Measurements from ENCODE around the gene GPR84. TPM values are rescaled to one million over a fixed set of nuclear protein-coding genes. Genes with fewer than 3 reads are reported as not detected.

GPR84 gene
- polyA plus RNA-seq, 1 donor, result 0.16 TPM

DNA sequence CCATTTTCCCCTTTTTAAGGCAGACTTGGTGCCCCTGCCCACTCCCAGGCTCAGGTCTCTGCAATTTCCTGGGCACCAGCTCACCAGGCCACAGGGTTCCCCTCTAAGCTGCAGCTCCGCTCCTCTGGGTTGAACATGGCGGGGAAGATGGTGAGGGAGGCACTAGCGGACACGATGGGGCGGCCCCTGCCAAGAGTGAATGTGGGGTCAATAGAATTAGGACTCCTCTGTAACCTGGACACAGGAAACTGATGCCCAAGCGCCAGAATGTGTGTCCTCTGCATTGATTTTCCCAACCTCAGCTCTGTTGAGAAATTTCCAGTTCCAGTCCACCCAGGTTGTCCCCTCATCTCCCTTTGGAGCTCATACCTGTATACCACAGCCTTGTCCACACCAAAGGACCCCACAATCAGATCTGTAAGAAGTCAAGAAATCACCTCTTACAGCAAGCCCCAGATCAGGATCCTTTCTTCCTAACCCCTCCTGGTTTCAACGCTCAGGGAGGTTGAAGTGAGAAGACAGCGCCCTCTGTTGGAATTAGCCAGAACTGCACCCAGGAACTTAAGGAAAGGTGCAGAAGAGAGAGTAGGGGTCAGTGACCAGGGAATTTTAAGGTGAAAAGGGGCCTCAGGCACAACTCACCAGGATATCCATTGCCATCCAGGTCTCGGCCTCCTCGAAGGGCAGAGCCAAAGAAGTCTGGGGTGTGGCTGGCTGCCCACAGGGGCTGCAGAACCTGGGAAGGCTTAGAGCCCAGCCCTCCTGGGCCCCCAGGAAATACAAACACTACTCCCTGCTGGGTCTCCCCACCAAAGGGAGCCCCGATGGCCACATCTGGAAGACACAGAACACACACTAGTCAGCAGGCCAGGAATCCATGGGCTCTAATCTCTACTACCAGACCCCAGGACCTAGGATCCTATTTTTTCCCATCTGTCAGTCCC lies 40.0 kb upstream of the GPR84 start:
- no peak for DNase-seq
- H3K27me3 ChIP-seq (ENCODE audit: control insufficient read depth, insufficient read depth, low read length), result peaks cover 12% of the 10 kb centered on the region
- H3K4me3 ChIP-seq (ENCODE audit: low read length), result no peak overlapping the region
- H3K9me3 ChIP-seq (ENCODE audit: control insufficient read depth, low read depth, low read length), result no peaks in the 10 kb centered on the region
- no peaks in the 10 kb centered on the region for H3K4me1 ChIP-seq (ENCODE audit: control insufficient read depth, insufficient read depth, low read length)
- H3K36me3 ChIP-seq (ENCODE audit: control insufficient read depth, insufficient read depth, low read length), result peaks cover 41% of the 10 kb centered on the region
- WGBS (ENCODE audit: insufficient coverage, low lambda C conversion rate), result no CpG with 5 or more reads among the region's 11 CpGs
- no peak overlapping the region for H3K27ac ChIP-seq (ENCODE audit: low read length)

DNA sequence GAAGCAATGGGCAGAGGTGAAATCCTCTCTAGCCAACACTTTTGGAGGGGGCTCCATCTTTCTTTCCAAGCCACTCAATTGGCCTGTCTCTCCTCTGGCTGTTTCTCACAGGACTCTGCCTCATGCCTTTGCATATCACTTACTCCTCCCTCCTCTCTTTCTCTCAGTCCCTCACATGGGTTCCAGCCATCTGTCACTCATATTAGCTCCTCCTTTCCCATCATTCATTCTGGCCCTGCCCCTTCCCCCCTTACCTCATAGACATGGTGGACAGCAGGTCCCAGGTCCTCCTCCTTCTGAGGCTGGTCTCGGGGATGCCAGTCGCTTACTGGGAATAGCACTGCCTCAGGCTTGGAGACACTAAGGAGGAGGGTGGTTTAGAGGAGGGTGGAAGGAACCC lies 36.8 kb upstream of the GPR84 start:
- H3K36me3 ChIP-seq (ENCODE audit: control insufficient read depth, insufficient read depth, low read length), result peaks cover 50% of the 10 kb centered on the region

GRCh38 chr12:54398995-54399793 lies 34.9 kb upstream of the GPR84 start:
- H3K4me1 ChIP-seq (ENCODE audit: control insufficient read depth, insufficient read depth, low read length), result no peaks in the 10 kb centered on the region
- no peak overlapping the region for H3K27ac ChIP-seq (ENCODE audit: low read length)
- peak; percentile 57 to 71 for DNase-seq
- peaks cover 6% of the 10 kb centered on the region for H3K27me3 ChIP-seq (ENCODE audit: control insufficient read depth, insufficient read depth, low read length)
- no CpG with 5 or more reads among the region's 8 CpGs for WGBS (ENCODE audit: insufficient coverage, low lambda C conversion rate)
- H3K9me3 ChIP-seq (ENCODE audit: control insufficient read depth, low read depth, low read length), result no peaks in the 10 kb centered on the region
- H3K36me3 ChIP-seq (ENCODE audit: control insufficient read depth, insufficient read depth, low read length), result peaks cover 54% of the 10 kb centered on the region
- no peak overlapping the region for H3K4me3 ChIP-seq (ENCODE audit: low read length)

More for the DNA sequence above, 36.8 kb upstream of the GPR84 start:
- H3K27ac ChIP-seq (ENCODE audit: low read length), result no peak overlapping the region
- no peaks in the 10 kb centered on the region for H3K9me3 ChIP-seq (ENCODE audit: control insufficient read depth, low read depth, low read length)
- no peak for DNase-seq
- no peak overlapping the region for H3K4me3 ChIP-seq (ENCODE audit: low read length)
- H3K27me3 ChIP-seq (ENCODE audit: control insufficient read depth, insufficient read depth, low read length), result peaks cover 8% of the 10 kb centered on the region
- H3K4me1 ChIP-seq (ENCODE audit: control insufficient read depth, insufficient read depth, low read length), result no peaks in the 10 kb centered on the region
- WGBS (ENCODE audit: insufficient coverage, low lambda C conversion rate), result no CpG with 5 or more reads among the region's 2 CpGs

DNA sequence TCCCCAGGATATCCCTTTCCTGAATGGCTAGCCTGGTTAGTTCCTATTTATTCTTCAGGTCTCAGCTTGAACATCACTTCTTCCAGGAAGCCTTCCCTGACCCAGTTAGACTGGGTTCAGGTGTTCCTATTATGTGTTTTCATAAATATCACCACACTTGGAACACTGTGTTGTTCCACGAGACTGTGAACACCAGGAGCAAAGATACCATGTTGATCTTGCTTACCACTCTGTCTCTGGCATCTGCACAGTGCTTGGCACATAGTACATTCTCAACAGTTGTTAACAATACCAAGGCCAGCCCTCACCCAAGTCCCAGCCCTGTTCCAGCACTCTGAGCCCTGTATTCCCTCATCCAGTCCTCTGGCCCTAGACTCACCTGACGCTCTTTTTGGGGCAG lies 33.9 kb upstream of the GPR84 start:
- H3K27me3 ChIP-seq (ENCODE audit: control insufficient read depth, insufficient read depth, low read length), result peaks cover 6% of the 10 kb centered on the region
- H3K4me3 ChIP-seq (ENCODE audit: low read length), result no peak overlapping the region
- peaks cover 48% of the 10 kb centered on the region for H3K36me3 ChIP-seq (ENCODE audit: control insufficient read depth, insufficient read depth, low read length)
- H3K4me1 ChIP-seq (ENCODE audit: control insufficient read depth, insufficient read depth, low read length), result no peaks in the 10 kb centered on the region
- H3K9me3 ChIP-seq (ENCODE audit: control insufficient read depth, low read depth, low read length), result no peaks in the 10 kb centered on the region
- no CpG with 5 or more reads among the region's 2 CpGs for WGBS (ENCODE audit: insufficient coverage, low lambda C conversion rate)
- H3K27ac ChIP-seq (ENCODE audit: low read length), result no peak overlapping the region
- DNase-seq, result no peak

DNA sequence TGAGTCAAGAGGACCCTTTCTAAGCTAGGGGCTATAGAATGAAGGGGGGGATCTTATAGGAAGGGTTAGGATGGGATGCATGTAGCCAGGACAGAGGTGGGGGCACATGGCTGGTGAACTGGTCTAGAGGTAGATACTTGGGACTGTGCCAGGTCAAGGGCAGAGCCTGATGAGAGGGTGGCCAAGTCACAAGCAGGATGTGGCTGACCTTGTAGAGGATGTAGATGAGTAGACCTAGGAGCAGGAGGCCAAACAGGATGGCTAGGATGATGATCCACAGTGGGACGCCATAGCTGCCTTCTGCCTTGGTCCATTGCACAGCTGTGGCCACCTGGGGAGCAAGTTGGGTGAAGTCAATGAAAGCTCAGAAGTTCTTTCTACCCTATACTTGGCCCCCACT lies 32.9 kb upstream of the GPR84 start:
- H3K9me3 ChIP-seq (ENCODE audit: control insufficient read depth, low read depth, low read length), result no peaks in the 10 kb centered on the region
- peaks cover 10% of the 10 kb centered on the region for H3K27me3 ChIP-seq (ENCODE audit: control insufficient read depth, insufficient read depth, low read length)
- no CpG with 5 or more reads among the region's 1 CpG for WGBS (ENCODE audit: insufficient coverage, low lambda C conversion rate)
- H3K27ac ChIP-seq (ENCODE audit: low read length), result no peak overlapping the region
- no peak for DNase-seq
- H3K4me1 ChIP-seq (ENCODE audit: control insufficient read depth, insufficient read depth, low read length), result no peaks in the 10 kb centered on the region
- no peak overlapping the region for H3K4me3 ChIP-seq (ENCODE audit: low read length)
- H3K36me3 ChIP-seq (ENCODE audit: control insufficient read depth, insufficient read depth, low read length), result peaks cover 43% of the 10 kb centered on the region

DNA sequence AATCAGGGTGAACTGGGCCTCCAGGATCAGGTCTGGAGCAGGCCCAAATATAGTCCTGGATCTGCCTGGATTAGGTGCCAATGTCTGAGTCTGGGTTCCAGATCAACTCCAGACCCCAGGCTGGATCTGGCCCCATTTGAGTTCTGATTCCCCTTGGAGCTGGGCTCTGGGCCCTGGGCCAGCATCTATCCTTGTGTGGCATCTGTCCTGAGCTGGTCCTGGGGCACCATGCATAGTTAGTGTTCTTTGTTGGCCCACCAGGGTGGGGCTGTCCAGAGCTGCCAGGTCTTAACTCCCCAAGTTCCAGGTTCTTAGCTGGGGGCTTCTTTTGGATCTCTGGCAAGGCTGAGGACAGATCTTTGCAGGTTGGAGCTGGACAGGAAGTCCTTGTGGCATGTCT lies 31.3 kb upstream of the GPR84 start:
- DNase-seq, result no peak
- no peak overlapping the region for H3K27ac ChIP-seq (ENCODE audit: low read length)
- H3K4me1 ChIP-seq (ENCODE audit: control insufficient read depth, insufficient read depth, low read length), result peaks cover 8% of the 10 kb centered on the region
- peaks cover 31% of the 10 kb centered on the region for H3K36me3 ChIP-seq (ENCODE audit: control insufficient read depth, insufficient read depth, low read length)
- no peak overlapping the region for H3K4me3 ChIP-seq (ENCODE audit: low read length)
- H3K9me3 ChIP-seq (ENCODE audit: control insufficient read depth, low read depth, low read length), result no peaks in the 10 kb centered on the region
- peaks cover 12% of the 10 kb centered on the region for H3K27me3 ChIP-seq (ENCODE audit: control insufficient read depth, insufficient read depth, low read length)

DNA sequence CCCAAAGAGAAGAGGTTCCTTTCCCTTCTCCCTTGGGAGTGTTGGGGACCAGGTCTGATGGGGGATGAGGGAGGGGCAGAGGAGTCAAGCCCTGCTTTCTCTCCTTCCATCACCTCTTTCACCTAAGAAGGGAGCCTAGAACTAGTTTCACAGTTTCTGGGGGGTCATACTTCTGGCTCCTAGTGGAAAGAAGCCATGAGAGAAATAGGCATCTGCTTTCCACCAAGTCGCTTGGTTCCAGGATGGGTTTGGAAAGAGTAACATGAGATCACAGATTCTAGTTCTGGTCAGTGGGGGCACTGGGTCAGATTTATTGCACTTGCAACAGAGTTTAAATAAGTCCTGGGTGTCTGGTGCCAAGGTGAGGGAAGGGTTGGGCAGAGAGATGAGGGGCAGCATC lies 30.7 kb upstream of the GPR84 start:
- no CpG with 5 or more reads among the region's 1 CpG for WGBS (ENCODE audit: insufficient coverage, low lambda C conversion rate)
- Histone ChIP-seq H3K4me1 (ENCODE audit: control insufficient read depth, insufficient read depth, low read length) (peaks cover 8% of the 10 kb centered on the region), H3K27ac (ENCODE audit: low read length) (no peak overlapping the region), H3K36me3 (ENCODE audit: control insufficient read depth, insufficient read depth, low read length) (peaks cover 27% of the 10 kb centered on the region), H3K27me3 (ENCODE audit: control insufficient read depth, insufficient read depth, low read length) (peaks cover 12% of the 10 kb centered on the region), H3K4me3 (ENCODE audit: low read length) (no peak overlapping the region), H3K9me3 (ENCODE audit: control insufficient read depth, low read depth, low read length) (no peaks in the 10 kb centered on the region)
- no peak for DNase-seq

GRCh38 chr12:54394281-54394719 lies 30.0 kb upstream of the GPR84 start:
- WGBS (ENCODE audit: insufficient coverage, low lambda C conversion rate), result no CpG with 5 or more reads among the region's 4 CpGs
- Histone ChIP-seq H3K27ac (ENCODE audit: low read length) (no peak overlapping the region), H3K36me3 (ENCODE audit: control insufficient read depth, insufficient read depth, low read length) (peaks cover 27% of the 10 kb centered on the region), H3K27me3 (ENCODE audit: control insufficient read depth, insufficient read depth, low read length) (peaks cover 12% of the 10 kb centered on the region), H3K4me1 (ENCODE audit: control insufficient read depth, insufficient read depth, low read length) (peaks cover 8% of the 10 kb centered on the region), H3K9me3 (ENCODE audit: control insufficient read depth, low read depth, low read length) (no peaks in the 10 kb centered on the region), H3K4me3 (ENCODE audit: low read length) (no peak overlapping the region)
- DNase-seq, result no peak

DNA sequence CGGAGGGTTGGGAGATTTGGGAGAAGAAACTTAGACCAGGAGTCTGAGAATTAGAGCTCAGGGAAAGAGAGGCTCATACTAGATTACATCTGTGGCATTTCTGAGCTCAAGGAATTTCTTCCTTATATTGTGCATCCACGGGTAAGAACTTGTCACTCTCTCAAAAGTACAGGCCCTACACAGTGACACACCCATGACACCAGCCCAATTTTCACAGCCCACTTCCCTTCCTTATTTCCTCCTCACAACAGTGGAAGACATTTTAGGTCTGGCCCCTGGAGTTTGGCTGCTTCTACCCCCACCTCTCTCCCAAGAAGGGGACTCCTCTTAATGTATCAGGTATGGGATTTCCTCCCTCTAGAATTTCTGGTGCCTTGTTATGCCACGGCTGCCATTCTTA lies 29.5 kb upstream of the GPR84 start:
- H3K4me3 ChIP-seq (ENCODE audit: low read length), result no peak overlapping the region
- peaks cover 25% of the 10 kb centered on the region for H3K36me3 ChIP-seq (ENCODE audit: control insufficient read depth, insufficient read depth, low read length)
- H3K27me3 ChIP-seq (ENCODE audit: control insufficient read depth, insufficient read depth, low read length), result peaks cover 12% of the 10 kb centered on the region
- DNase-seq, result no peak
- no peak overlapping the region for H3K27ac ChIP-seq (ENCODE audit: low read length)
- no CpG with 5 or more reads among the region's 3 CpGs for WGBS (ENCODE audit: insufficient coverage, low lambda C conversion rate)
- H3K9me3 ChIP-seq (ENCODE audit: control insufficient read depth, low read depth, low read length), result no peaks in the 10 kb centered on the region
- H3K4me1 ChIP-seq (ENCODE audit: control insufficient read depth, insufficient read depth, low read length), result peaks cover 8% of the 10 kb centered on the region

- peaks cover 12% of the 10 kb centered on the region for H3K27me3 ChIP-seq (ENCODE audit: control insufficient read depth, insufficient read depth, low read length)
- H3K4me1 ChIP-seq (ENCODE audit: control insufficient read depth, insufficient read depth, low read length), result peaks cover 12% of the 10 kb centered on the region
- no peaks in the 10 kb centered on the region for H3K9me3 ChIP-seq (ENCODE audit: control insufficient read depth, low read depth, low read length)
- DNase-seq, result no peak
- no peak overlapping the region for H3K27ac ChIP-seq (ENCODE audit: low read length)
- no CpG with 5 or more reads among the region's 6 CpGs for WGBS (ENCODE audit: insufficient coverage, low lambda C conversion rate)
- no peak overlapping the region for H3K4me3 ChIP-seq (ENCODE audit: low read length)
- H3K36me3 ChIP-seq (ENCODE audit: control insufficient read depth, insufficient read depth, low read length), result peaks cover 21% of the 10 kb centered on the region
These were observed 28.9 kb upstream of the GPR84 start for GRCh38 chr12:54393207-54393609.

Measured in large intestine (tissue), 3 donors.